Activated B cell treated with CpG ODN at 0.5 μM for 24 hours (primary cell): Measurements from ENCODE around the gene PRKN. TPM values are rescaled to one million over a fixed set of nuclear protein-coding genes. Genes with fewer than 3 reads are reported as not detected.
"Not testable (repeated sequence)": the region's sequence is repeated elsewhere in the genome, so short reads cannot be mapped to it uniquely, and the experiment has no call there.

Experiments used
- ATAC-seq: fragments of 200-7000 bp; cut with Tn5 transposase; one replicate; pipeline ENCODE4 v1.10.0; 2021; ENCODE audit warnings: low read depth, mild to moderate bottlenecking, moderate library complexity
- CTCF ChIA-PET: fragments of 350-600 bp; sonication (Branson Sonifier 250); formaldehyde crosslinking; loops from one replicate; lab custom pipeline; 2021; ENCODE audit warnings: antibody characterized with exemption; lab: Charles Lee
- POLR2A ChIA-PET: fragments of 350-600 bp; sonication (Branson Sonifier 250); formaldehyde crosslinking; loops from one replicate; lab custom pipeline; 2021; ENCODE audit warnings: antibody characterized with exemption; lab: Charles Lee
- DNase-seq: peaks from one replicate; pipeline ENCODE4 v3.0.0; 2022
- H3K27ac Mint-ChIP-seq: one replicate; pipeline ENCODE4 v1.8.0; 2020; ENCODE audit warnings: mixed read lengths
- H3K27me3 Mint-ChIP-seq: one replicate; pipeline ENCODE4 v1.8.0; 2021; ENCODE audit warnings: mixed read lengths
- H3K36me3 Mint-ChIP-seq: one replicate; pipeline ENCODE4 v1.8.0; 2021; ENCODE audit warnings: low read depth, mixed read lengths
- H3K4me1 Mint-ChIP-seq: one replicate; pipeline ENCODE4 v1.8.0; 2021; ENCODE audit warnings: mixed read lengths
- H3K4me3 Mint-ChIP-seq: one replicate; pipeline ENCODE4 v1.8.0; 2020; ENCODE audit warnings: mild to moderate bottlenecking, mixed read lengths
- H3K9me3 Mint-ChIP-seq: one replicate; pipeline ENCODE4 v1.8.0; 2020; ENCODE audit warnings: mixed read lengths
- intact Hi-C: fragments of 100-400 bp; cut with micrococcal nuclease; formaldehyde crosslinking; loops from one replicate; pipeline ENCODE4 v1.15.1; 2024
- total RNA-seq: library from RNA; stranded (reverse); gene quantifications from 2 replicates; pipeline ENCODE4 v1.2.3, GENCODE V29; 2022
- TF ChIP-seq, protein P1 (sequence below): fragments of 200-600 bp; IDR thresholded peaks from one replicate; pipeline ENCODE4 v1.8.0; 2022; ENCODE audit warnings: antibody characterized with exemption, mild to moderate bottlenecking

Gene PRKN
- total RNA-seq, 1 donor from 2014 or later: 2.3 TPM

DNA sequence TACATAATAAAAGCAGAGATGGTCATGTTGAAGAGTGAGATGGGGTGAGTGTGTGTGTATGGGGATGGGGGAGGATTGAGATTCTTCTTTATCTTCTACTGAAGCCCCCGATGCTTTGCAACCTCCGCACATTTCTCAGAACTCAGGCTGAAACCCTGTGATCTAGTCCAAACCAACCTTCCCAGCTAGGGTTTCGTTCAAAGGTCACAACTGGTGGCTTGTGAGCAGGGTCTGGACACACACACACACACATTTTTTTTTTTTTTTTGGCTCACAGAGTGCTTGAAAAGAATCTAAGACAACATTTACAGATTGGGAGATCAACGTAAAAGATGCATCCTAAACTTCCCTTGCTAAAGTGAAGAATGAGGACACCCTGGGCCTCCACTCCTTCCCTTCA, 1228.7 kb downstream of the PRKN start:
- no peak for ATAC-seq
- Mint-ChIP-seq H3K9me3 (peaks cover 6% of the 10 kb centered on the region), H3K4me1 (no peaks in the 10 kb centered on the region), H3K27ac (no peak overlapping the region), H3K36me3 (no peaks in the 10 kb centered on the region), H3K4me3 (no peak overlapping the region), H3K27me3 (no peaks in the 10 kb centered on the region)
- ChIA-PET CTCF (no interaction called here), POLR2A (no interaction called here)
- TF ChIP-seq, protein P1, sequence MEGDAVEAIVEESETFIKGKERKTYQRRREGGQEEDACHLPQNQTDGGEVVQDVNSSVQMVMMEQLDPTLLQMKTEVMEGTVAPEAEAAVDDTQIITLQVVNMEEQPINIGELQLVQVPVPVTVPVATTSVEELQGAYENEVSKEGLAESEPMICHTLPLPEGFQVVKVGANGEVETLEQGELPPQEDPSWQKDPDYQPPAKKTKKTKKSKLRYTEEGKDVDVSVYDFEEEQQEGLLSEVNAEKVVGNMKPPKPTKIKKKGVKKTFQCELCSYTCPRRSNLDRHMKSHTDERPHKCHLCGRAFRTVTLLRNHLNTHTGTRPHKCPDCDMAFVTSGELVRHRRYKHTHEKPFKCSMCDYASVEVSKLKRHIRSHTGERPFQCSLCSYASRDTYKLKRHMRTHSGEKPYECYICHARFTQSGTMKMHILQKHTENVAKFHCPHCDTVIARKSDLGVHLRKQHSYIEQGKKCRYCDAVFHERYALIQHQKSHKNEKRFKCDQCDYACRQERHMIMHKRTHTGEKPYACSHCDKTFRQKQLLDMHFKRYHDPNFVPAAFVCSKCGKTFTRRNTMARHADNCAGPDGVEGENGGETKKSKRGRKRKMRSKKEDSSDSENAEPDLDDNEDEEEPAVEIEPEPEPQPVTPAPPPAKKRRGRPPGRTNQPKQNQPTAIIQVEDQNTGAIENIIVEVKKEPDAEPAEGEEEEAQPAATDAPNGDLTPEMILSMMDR: no peak
- intact Hi-C loops: no loop called here
- no peak for DNase-seq

DNA sequence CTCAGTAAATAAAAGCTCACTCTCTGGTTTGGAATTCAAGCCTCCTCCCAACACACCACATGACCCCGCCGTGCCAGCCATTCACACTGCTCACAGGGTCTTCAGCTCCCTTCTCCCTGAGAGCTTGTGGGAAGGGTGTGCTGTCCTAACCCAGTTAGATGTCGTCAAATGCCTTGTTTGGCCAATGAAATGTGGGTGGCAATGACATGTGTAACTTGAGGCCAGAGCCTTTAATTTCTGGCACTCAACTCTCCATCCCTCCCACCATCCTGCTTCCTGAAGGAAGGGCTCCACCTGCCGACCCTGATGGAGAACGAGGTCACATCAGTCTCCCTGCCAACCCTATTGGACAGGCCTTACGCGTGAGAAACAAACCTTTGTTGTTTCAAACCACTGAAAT, 1229.2 kb downstream of the PRKN start:
- Mint-ChIP-seq H3K27me3 (no peaks in the 10 kb centered on the region), H3K4me3 (no peak overlapping the region), H3K27ac (no peak overlapping the region), H3K4me1 (no peaks in the 10 kb centered on the region), H3K9me3 (peaks cover 6% of the 10 kb centered on the region), H3K36me3 (no peaks in the 10 kb centered on the region)
- DNase-seq (no peak), ATAC-seq (no peak)
- TF ChIP-seq, protein P1: no peak
- intact Hi-C loops: no loop called here
- ChIA-PET CTCF (no interaction called here), POLR2A (no interaction called here)

DNA sequence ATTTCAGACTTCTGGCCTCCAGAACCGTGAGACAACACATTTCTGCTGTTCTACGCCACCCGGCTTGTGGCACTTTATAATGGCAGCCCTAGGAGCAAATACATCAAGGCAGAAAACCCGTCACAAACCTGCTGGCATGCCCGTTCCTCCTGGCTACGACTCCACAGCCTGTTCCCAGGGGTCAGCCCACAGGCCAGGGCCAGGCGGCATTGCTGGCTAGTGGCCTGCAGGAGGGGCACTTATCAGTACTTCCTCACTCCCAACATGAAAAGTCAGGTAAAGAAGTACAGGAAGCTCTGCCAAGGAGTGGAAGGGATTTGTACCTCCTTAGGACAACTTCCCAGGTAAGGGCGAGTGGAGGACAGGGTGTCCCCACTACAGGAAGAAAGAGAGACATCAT, 1230.6 kb downstream of the PRKN start:
- no peak overlapping the region for H3K27ac Mint-ChIP-seq
- POLR2A ChIA-PET: no interaction called here
- no peak for ATAC-seq
- TF ChIP-seq, protein P1: no peak
- no peaks in the 10 kb centered on the region for H3K4me1 Mint-ChIP-seq
- no peaks in the 10 kb centered on the region for H3K27me3 Mint-ChIP-seq
- CTCF ChIA-PET: no interaction called here
- DNase-seq: no peak
- intact Hi-C loops: no loop called here
- peaks cover 6% of the 10 kb centered on the region for H3K9me3 Mint-ChIP-seq
- H3K36me3 Mint-ChIP-seq: no peaks in the 10 kb centered on the region
- no peak overlapping the region for H3K4me3 Mint-ChIP-seq

DNA sequence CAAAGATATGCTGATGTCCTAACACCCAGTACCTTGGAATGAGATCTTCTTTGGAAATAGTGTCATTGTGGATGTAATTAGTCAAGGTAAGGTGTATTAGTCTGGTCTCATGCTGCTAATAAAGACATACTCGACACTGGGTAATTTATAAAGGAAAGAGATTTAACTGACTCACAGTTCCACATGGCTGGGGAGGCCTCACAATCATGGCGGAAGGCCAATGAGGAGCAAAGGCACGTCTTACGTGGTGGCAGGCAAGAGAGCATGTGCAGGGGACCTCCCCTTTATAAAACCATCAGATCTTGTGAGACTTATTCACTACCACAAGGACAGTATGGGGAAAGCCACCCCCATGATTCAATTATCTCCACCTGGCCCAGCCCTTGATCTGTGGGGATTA, 1231.3 kb downstream of the PRKN start:
- H3K4me1 Mint-ChIP-seq, POLR2A ChIA-PET, H3K27me3 Mint-ChIP-seq, CTCF ChIA-PET, H3K27ac Mint-ChIP-seq, intact Hi-C loops, H3K36me3 Mint-ChIP-seq, H3K9me3 Mint-ChIP-seq, DNase-seq, ATAC-seq, H3K4me3 Mint-ChIP-seq: not testable (repeated sequence)

DNA sequence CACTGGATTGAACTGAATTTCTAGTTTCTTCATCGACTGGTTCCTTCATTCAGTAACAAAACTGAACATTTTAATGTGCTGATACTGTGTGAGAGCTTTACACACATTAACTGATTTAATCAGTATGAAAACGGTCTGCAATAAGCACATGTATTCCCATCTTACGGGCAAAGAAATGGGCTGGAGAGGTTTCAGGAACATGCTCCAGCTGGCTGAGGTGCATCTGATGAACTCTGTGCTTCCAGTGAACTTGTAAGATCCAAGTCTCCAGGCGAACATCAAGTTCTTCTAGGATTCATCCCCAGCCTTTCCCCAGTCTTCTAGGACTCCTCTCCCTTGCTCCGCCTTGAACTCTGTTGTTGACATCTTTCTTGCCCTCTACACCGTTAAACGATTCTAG, 1233.0 kb downstream of the PRKN start:
- peaks cover 4% of the 10 kb centered on the region for H3K9me3 Mint-ChIP-seq
- no peak overlapping the region for H3K27ac Mint-ChIP-seq
- POLR2A ChIA-PET: no interaction called here
- DNase-seq: no peak
- CTCF ChIA-PET: no interaction called here
- H3K4me3 Mint-ChIP-seq: no peak overlapping the region
- intact Hi-C loops: no loop called here
- no peaks in the 10 kb centered on the region for H3K36me3 Mint-ChIP-seq
- TF ChIP-seq, protein P1: no peak
- no peak for ATAC-seq
- no peaks in the 10 kb centered on the region for H3K27me3 Mint-ChIP-seq
- H3K4me1 Mint-ChIP-seq: no peaks in the 10 kb centered on the region

DNA sequence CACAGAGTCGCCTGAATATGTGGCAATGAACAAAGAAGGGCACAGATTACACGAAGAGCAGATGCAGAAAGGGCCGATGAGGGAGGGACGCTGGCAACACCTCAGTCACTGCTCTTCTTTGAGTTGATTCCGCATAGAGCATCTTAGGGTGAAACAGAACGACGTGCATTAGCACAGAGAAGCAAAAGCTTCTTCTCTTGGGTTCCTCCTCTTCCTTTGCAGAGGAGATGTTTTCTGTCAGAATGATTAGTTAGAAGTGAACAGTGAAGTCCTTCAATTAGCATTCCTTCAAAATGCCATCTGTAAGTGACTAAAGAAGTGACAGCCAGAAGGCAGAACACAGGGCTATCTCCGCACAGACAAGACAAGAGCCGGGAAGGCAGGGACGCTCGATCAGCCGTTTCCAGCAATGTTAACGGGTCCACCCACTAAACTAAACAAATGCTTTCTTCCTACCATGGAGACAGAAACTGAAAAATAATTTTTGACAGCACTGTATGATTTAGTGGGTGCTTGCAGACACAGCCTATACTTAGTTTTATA, 1233.9 kb downstream of the PRKN start:
- no peak for DNase-seq
- Mint-ChIP-seq H3K4me3 (no peak overlapping the region), H3K4me1 (no peaks in the 10 kb centered on the region), H3K9me3 (peaks cover 4% of the 10 kb centered on the region), H3K27ac (no peak overlapping the region), H3K27me3 (no peaks in the 10 kb centered on the region), H3K36me3 (no peaks in the 10 kb centered on the region)
- TF ChIP-seq, protein P1: no peak
- POLR2A ChIA-PET: no interaction called here
- intact Hi-C loops: no loop called here
- CTCF ChIA-PET: no interaction called here
- no peak for ATAC-seq
